Neuronal stem cell (in vitro differentiated cells): ENCODE measurements around the gene TMEM233.

Source experiments
- DNase-seq: peaks from one replicate; pipeline ENCODE4 v3.0.0-alpha.2; 2013; ENCODE audit warnings: low spot score
- H2AFZ ChIP-seq: one replicate; pipeline ENCODE4 v1.6.1; 2013; ENCODE audit warnings: mild to moderate bottlenecking, low read length, inconsistent platforms
- H2AK5ac ChIP-seq: 2 replicates; pipeline ENCODE4 v1.6.1; 2013; ENCODE audit warnings: low read depth, mild to moderate bottlenecking, inconsistent platforms, low read length, moderate library complexity, mixed read lengths
- H2BK120ac ChIP-seq: 2 replicates; pipeline ENCODE4 v1.6.1; 2013; ENCODE audit warnings: low read depth, mild to moderate bottlenecking, inconsistent platforms, low read length, moderate library complexity, mixed read lengths
- H2BK12ac ChIP-seq: one replicate; pipeline ENCODE4 v1.6.1; 2013; ENCODE audit warnings: low read length, inconsistent platforms
- H2BK15ac ChIP-seq: 2 replicates; pipeline ENCODE4 v1.6.1; 2013; ENCODE audit warnings: mild to moderate bottlenecking, low read length, inconsistent platforms, mixed read lengths
- H2BK5ac ChIP-seq: one replicate; pipeline ENCODE4 v1.6.1; 2013; ENCODE audit warnings: inconsistent platforms, mild to moderate bottlenecking, low read length, moderate library complexity
- H3K14ac ChIP-seq: one replicate; pipeline ENCODE4 v1.6.1; 2013; ENCODE audit warnings: low read length, inconsistent platforms
- H3K18ac ChIP-seq: 2 replicates; pipeline ENCODE4 v1.6.1; 2013; ENCODE audit warnings: low read length, inconsistent platforms
- H3K23ac ChIP-seq: 2 replicates; pipeline ENCODE4 v1.6.1; 2013; ENCODE audit warnings: low read depth, mild to moderate bottlenecking, mixed read lengths, low read length, inconsistent platforms; ENCODE audit not compliant: poor library complexity
- H3K27ac ChIP-seq: replicated peaks from 3 replicates; pipeline ENCODE4 v1.5.1; 2013; ENCODE audit warnings: low read length, inconsistent platforms
- H3K27me3 ChIP-seq, 3 experiments: 2 replicates each; pipeline ENCODE4 v1.6.1; 2013; ENCODE audit warnings: low read length in 3 of 3, mild to moderate bottlenecking in 2 of 3, inconsistent platforms in 1 of 3, low read depth in 1 of 3, mixed read lengths in 1 of 3, moderate library complexity in 1 of 3; ENCODE audit not compliant: control insufficient read depth in 3 of 3, insufficient read depth in 3 of 3
- H3K36me3 ChIP-seq, 2 donors: replicated peaks in 1 of 2; 2 replicates each; pipeline ENCODE4 v1.6.1; 2013; ENCODE audit warnings: low read length in 2 of 2; ENCODE audit not compliant: control insufficient read depth in 2 of 2, insufficient read depth in 2 of 2
- H3K4ac ChIP-seq: 2 replicates; pipeline ENCODE4 v1.6.1; 2013; ENCODE audit warnings: inconsistent platforms, mild to moderate bottlenecking, low read length, moderate library complexity
- H3K4me1 ChIP-seq, 2 donors: 1 replicate in 1 of 2; 2 replicates in 1 of 2; pipeline ENCODE4 v1.6.1; 2013; ENCODE audit warnings: low read length in 2 of 2, low read depth in 1 of 2; ENCODE audit not compliant: control insufficient read depth in 2 of 2, insufficient read depth in 1 of 2
- H3K4me2 ChIP-seq: one replicate; pipeline ENCODE4 v1.6.1; 2013; ENCODE audit warnings: mild to moderate bottlenecking, low read length, inconsistent platforms; ENCODE audit not compliant: insufficient read depth, poor library complexity, severe bottlenecking
- H3K4me3 ChIP-seq, 2 donors: 2 replicates each; pipeline ENCODE4 v1.5.1; 2013; ENCODE audit warnings: low read length in 2 of 2, mild to moderate bottlenecking in 2 of 2, inconsistent platforms in 1 of 2, moderate library complexity in 1 of 2
- H3K79me1 ChIP-seq: one replicate; pipeline ENCODE4 v1.6.1; 2013; ENCODE audit warnings: low read depth, mild to moderate bottlenecking, inconsistent platforms, low read length, moderate library complexity
- H3K9ac ChIP-seq: one replicate; pipeline ENCODE4 v1.6.1; 2013; ENCODE audit warnings: mild to moderate bottlenecking, low read depth, low read length, inconsistent platforms; ENCODE audit not compliant: poor library complexity
- H3K9me3 ChIP-seq, 2 donors: replicated peaks in 1 of 2; 2 replicates each; pipeline versions ENCODE3 to v1.6.1; 2013; ENCODE audit warnings: low read length in 2 of 2, mild to moderate bottlenecking in 2 of 2, inconsistent platforms in 1 of 2, low read depth in 1 of 2, mixed read lengths in 1 of 2, moderate library complexity in 1 of 2; ENCODE audit not compliant: control insufficient read depth in 2 of 2, insufficient read depth in 1 of 2
- H4K8ac ChIP-seq: one replicate; pipeline ENCODE4 v1.6.1; 2013; ENCODE audit warnings: low read depth, mild to moderate bottlenecking, inconsistent platforms, low read length, moderate library complexity
- H4K91ac ChIP-seq: one replicate; pipeline ENCODE4 v1.6.1; 2013; ENCODE audit warnings: low read length, low read depth, mild to moderate bottlenecking, inconsistent platforms; ENCODE audit not compliant: poor library complexity
- WGBS, 2 donors: extraction: QIAGEN DNeasy Blood & Tissue Kit; methylation state at CpG; one replicate each; pipeline ENCODE4 v1.1.7; 2013; ENCODE audit warnings: missing lambda C conversion rate in 2 of 2, mixed read lengths in 1 of 2; ENCODE audit not compliant: insufficient read length in 2 of 2, insufficient replicate concordance in 1 of 2; ENCODE audit errors: extremely low coverage in 2 of 2; 5-methylcytosine and 5-hydroxymethylcytosine counted together

TMEM233 gene

DNA sequence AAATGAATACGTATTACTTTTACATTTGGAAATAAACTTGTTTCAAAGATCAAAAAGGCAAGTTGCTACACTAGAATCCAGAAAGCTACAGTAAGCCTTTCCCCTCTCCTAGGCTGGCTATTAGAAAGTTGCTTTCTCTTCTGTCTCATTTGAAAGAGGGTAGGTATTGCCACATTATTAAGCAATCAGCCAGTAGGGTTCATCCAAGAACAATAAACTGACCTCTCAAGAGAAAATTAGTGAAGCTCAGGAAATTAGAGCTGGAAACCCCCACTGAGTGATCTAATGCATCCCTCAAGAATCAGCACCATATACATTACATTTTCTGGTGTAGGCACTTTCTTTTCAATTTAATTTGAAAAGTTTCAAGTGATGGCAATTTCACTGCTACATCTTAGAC is 4.5 kb upstream of the TMEM233 start:
- no peak overlapping the region for H2BK15ac ChIP-seq
- H3K27ac ChIP-seq: no peak overlapping the region
- no peak overlapping the region for H3K14ac ChIP-seq
- H2AK5ac ChIP-seq: no peak overlapping the region
- no peak overlapping the region for H2BK120ac ChIP-seq
- no peak overlapping the region for H3K4me3 ChIP-seq
- no CpG with 5 or more reads among the region's 1 CpG for WGBS, 2 donors
- no peaks in the 10 kb centered on the region for H3K79me1 ChIP-seq
- no peak overlapping the region for H3K18ac ChIP-seq
- no peak overlapping the region for H3K4me2 ChIP-seq
- no peak overlapping the region for H3K4ac ChIP-seq
- H3K9ac ChIP-seq: no peak overlapping the region
- H3K9me3 ChIP-seq: no peaks in the 10 kb centered on the region
- no peak overlapping the region for H2BK12ac ChIP-seq
- no peak overlapping the region for H4K91ac ChIP-seq
- no peak for DNase-seq
- H3K23ac ChIP-seq: no peak overlapping the region
- no peak overlapping the region for H2AFZ ChIP-seq
- H3K27me3 ChIP-seq: peaks cover 3 to 33% (median 20%) of the 10 kb centered on the region in 3 experiments
- H3K36me3 ChIP-seq: no peaks in the 10 kb centered on the region
- H4K8ac ChIP-seq: no peak overlapping the region
- peaks cover 0 to 5% of the 10 kb centered on the region in 2 donors for H3K4me1 ChIP-seq
- no peak overlapping the region for H2BK5ac ChIP-seq

- Histone ChIP-seq H3K27me3 (peaks cover 6 to 38% (median 25%) of the 10 kb centered on the region in 3 experiments), H2BK15ac (no peak overlapping the region), H3K36me3 (no peaks in the 10 kb centered on the region), H3K4me2 (no peak overlapping the region), H2AFZ (no peak overlapping the region), H3K4me1 (peaks cover 0 to 7% of the 10 kb centered on the region in 2 donors), H3K27ac (no peak overlapping the region), H4K91ac (no peak overlapping the region), H3K79me1 (no peaks in the 10 kb centered on the region), H3K9ac (no peak overlapping the region), H3K14ac (no peak overlapping the region), H3K9me3 (no peaks in the 10 kb centered on the region), H2BK5ac (no peak overlapping the region), H3K4ac (no peak overlapping the region), H3K18ac (no peak overlapping the region), H2BK12ac (no peak overlapping the region), H2AK5ac (no peak overlapping the region), H3K4me3 (no peak overlapping the region), H3K23ac (no peak overlapping the region), H4K8ac (no peak overlapping the region), H2BK120ac (no peak overlapping the region)
- no CpG with 5 or more reads among the region's 4 CpGs for WGBS, 2 donors
- no peak for DNase-seq
Observed at GRCh38 chr12:119589634-119590033, 3.9 kb upstream of the TMEM233 start.

GRCh38 chr12:119592232-119592631 is 1.3 kb upstream of the TMEM233 start:
- H2AFZ ChIP-seq: no peak overlapping the region
- no peak overlapping the region for H3K4me2 ChIP-seq
- no peak overlapping the region for H2BK5ac ChIP-seq
- no peak overlapping the region for H2BK120ac ChIP-seq
- peaks cover 0 to 7% of the 10 kb centered on the region in 2 donors for H3K4me1 ChIP-seq
- H3K14ac ChIP-seq: no peak overlapping the region
- H3K9ac ChIP-seq: no peak overlapping the region
- H2AK5ac ChIP-seq: no peak overlapping the region
- no CpG with 5 or more reads among the region's 2 CpGs for WGBS, 2 donors
- H3K23ac ChIP-seq: no peak overlapping the region
- no peaks in the 10 kb centered on the region for H3K36me3 ChIP-seq
- no peak overlapping the region for H3K18ac ChIP-seq
- no peak overlapping the region for H4K91ac ChIP-seq
- no peak overlapping the region for H3K27ac ChIP-seq
- no peak overlapping the region for H2BK12ac ChIP-seq
- H2BK15ac ChIP-seq: no peak overlapping the region
- no peak overlapping the region for H3K4me3 ChIP-seq
- no peak overlapping the region for H3K4ac ChIP-seq
- no peak overlapping the region for H4K8ac ChIP-seq
- DNase-seq: no peak
- H3K79me1 ChIP-seq: no peaks in the 10 kb centered on the region
- peaks cover 12 to 60% (median 47%) of the 10 kb centered on the region in 3 experiments for H3K27me3 ChIP-seq
- no peaks in the 10 kb centered on the region for H3K9me3 ChIP-seq

DNA sequence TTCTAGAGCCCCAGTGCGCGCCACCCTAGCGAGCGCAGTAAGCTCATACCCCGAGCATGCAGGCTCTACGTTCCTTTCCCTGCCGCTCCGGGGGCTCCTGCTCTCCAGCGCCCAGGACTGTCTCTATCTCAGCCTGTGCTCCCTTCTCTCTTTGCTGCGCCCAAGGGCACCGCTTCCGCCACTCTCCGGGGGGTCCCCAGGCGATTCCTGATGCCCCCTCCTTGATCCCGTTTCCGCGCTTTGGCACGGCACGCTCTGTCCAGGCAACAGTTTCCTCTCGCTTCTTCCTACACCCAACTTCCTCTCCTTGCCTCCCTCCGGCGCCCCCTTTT is 791 bp downstream of the TMEM233 start:
- Histone ChIP-seq H3K18ac (no peak overlapping the region), H4K91ac (no peak overlapping the region), H3K79me1 (no peaks in the 10 kb centered on the region), H3K9me3 (no peaks in the 10 kb centered on the region), H2AK5ac (no peak overlapping the region), H2BK12ac (no peak overlapping the region), H3K14ac (no peak overlapping the region), H4K8ac (no peak overlapping the region), H2AFZ (peak overlapping the region; percentile 68), H3K4me2 (peak overlapping the region; percentile 78), H3K27me3 (peaks cover 12 to 61% (median 51%) of the 10 kb centered on the region in 3 experiments), H2BK5ac (no peak overlapping the region), H3K23ac (peak overlapping the region; percentile 1), H2BK120ac (no peak overlapping the region), H3K4me3 (peak overlapping the region in 1 of 2 donors; percentile 71), H2BK15ac (no peak overlapping the region), H3K9ac (no peak overlapping the region), H3K4me1 (peaks cover 0 to 7% of the 10 kb centered on the region in 2 donors), H3K27ac (no peak overlapping the region), H3K4ac (no peak overlapping the region), H3K36me3 (no peaks in the 10 kb centered on the region)
- peak; percentile 11 for DNase-seq
- WGBS, 2 donors: no CpG with 5 or more reads among the region's 22 CpGs
